GM18870 (cell line): ENCODE measurements around the gene MCC.

Source experiments
- ATAC-seq: cut with Tn5 transposase; IDR thresholded peaks from one replicate; pipeline ENCODE4 v1.9.1; 2021; ENCODE audit warnings: moderate library complexity; ENCODE audit not compliant: unreplicated experiment

The MCC gene

GRCh38 chr5:113017881-113018635 is 470.2 kb downstream of the MCC start:
- no peak for ATAC-seq

GRCh38 chr5:113005454-113005853 is 482.8 kb downstream of the MCC start:
- no peak for ATAC-seq

GRCh38 chr5:113003763-113004162 is 484.5 kb downstream of the MCC start:
- ATAC-seq, result no peak

- ATAC-seq, result no peak
These were observed 485.8 kb downstream of the MCC start for GRCh38 chr5:113002423-113002822.

- no peak for ATAC-seq
These were observed 487.8 kb downstream of the MCC start for GRCh38 chr5:113000466-113000865.

- ATAC-seq, result no peak
These were observed 490.0 kb downstream of the MCC start for GRCh38 chr5:112998296-112998695.

- ATAC-seq, result no peak
These were observed 491.4 kb downstream of the MCC start for GRCh38 chr5:112996830-112997374.

GRCh38 chr5:112995764-112996618 is 492.3 kb downstream of the MCC start:
- peak; percentile 80 for ATAC-seq

GRCh38 chr5:112986224-112986623 is 502.0 kb downstream of the MCC start:
- ATAC-seq, result no peak

GRCh38 chr5:112983363-112983762 is 504.9 kb downstream of the MCC start:
- ATAC-seq, result no peak

- no peak for ATAC-seq
These were observed 508.5 kb downstream of the MCC start for GRCh38 chr5:112979723-112980122.

GRCh38 chr5:112978836-112979235 is 509.4 kb downstream of the MCC start:
- ATAC-seq, result no peak

GRCh38 chr5:112977440-112977861 is 510.8 kb downstream of the MCC start:
- ATAC-seq, result no peak

- ATAC-seq, result peak; percentile 98
These were observed 511.6 kb downstream of the MCC start, which contains the start of gene DCP2 for GRCh38 chr5:112976432-112977309. Gene DCP2, plus strand, starts transcription at chr5:112976798. Its CDS starts 136 bp downstream, at chr5:112976934.

- ATAC-seq, result no peak
These were observed 512.4 kb downstream of the MCC start for GRCh38 chr5:112975721-112976431.

- ATAC-seq, result no peak
These were observed 513.4 kb downstream of the MCC start for GRCh38 chr5:112974901-112975300.

- no peak for ATAC-seq
These were observed 514.3 kb downstream of the MCC start for GRCh38 chr5:112973904-112974303.

GRCh38 chr5:112973036-112973435 is 515.2 kb downstream of the MCC start:
- no peak for ATAC-seq
